LHCN-M2 (cell line): ENCODE results near the gene CACNA2D1. TPM values are rescaled to one million over a fixed set of nuclear protein-coding genes. Genes with fewer than 3 reads are reported as not detected.
A peak's percentile ranks its signal among the peaks of the same experiment; 100 is the strongest.

Experiments
- DNase-seq: peaks from one replicate; pipeline ENCODE4 v3.0.0-alpha.2; 2012; ENCODE audit warnings: low read depth
- total RNA-seq: library from RNA; depleted of rRNA; stranded (reverse); fragments of >200 nt; gene quantifications from 2 replicates; pipeline ENCODE4 v1.2.3, GENCODE V29; 2014

CACNA2D1 gene
- total RNA-seq, 1 experiment from 2014 or later, result 40.4 TPM

GRCh38 chr7:82122275-82122674, 321.3 kb downstream of the CACNA2D1 start:
- DNase-seq, result no peak

- DNase-seq, result no peak
Observed at GRCh38 chr7:82114237-82114636, 329.3 kb downstream of the CACNA2D1 start.

GRCh38 chr7:82110146-82110840, 333.3 kb downstream of the CACNA2D1 start:
- no peak for DNase-seq

GRCh38 chr7:82109288-82109687, 334.3 kb downstream of the CACNA2D1 start:
- DNase-seq, result peak; percentile 74

GRCh38 chr7:82106201-82106600, 337.4 kb downstream of the CACNA2D1 start:
- no peak for DNase-seq

- peak; percentile 85 for DNase-seq
Observed at GRCh38 chr7:82105463-82105862, 338.1 kb downstream of the CACNA2D1 start.

GRCh38 chr7:82098414-82098813, 345.2 kb downstream of the CACNA2D1 start:
- DNase-seq, result no peak

GRCh38 chr7:82091126-82091684, 352.4 kb downstream of the CACNA2D1 start:
- DNase-seq, result no peak

- no peak for DNase-seq
Observed at GRCh38 chr7:82087099-82087498, 356.5 kb downstream of the CACNA2D1 start.

GRCh38 chr7:82085116-82085515, 358.5 kb downstream of the CACNA2D1 start:
- DNase-seq, result no peak

- DNase-seq, result no peak
Observed at GRCh38 chr7:82081644-82082224, 361.8 kb downstream of the CACNA2D1 start.

- no peak for DNase-seq
Observed at GRCh38 chr7:82080254-82080927, 363.2 kb downstream of the CACNA2D1 start.

GRCh38 chr7:82079527-82079926, 364.1 kb downstream of the CACNA2D1 start:
- DNase-seq, result no peak

GRCh38 chr7:82078807-82079206, 364.8 kb downstream of the CACNA2D1 start:
- DNase-seq, result no peak

GRCh38 chr7:82071468-82071867, 372.1 kb downstream of the CACNA2D1 start:
- DNase-seq, result no peak

- DNase-seq, result no peak
Observed at GRCh38 chr7:82067628-82068264, 375.8 kb downstream of the CACNA2D1 start.

GRCh38 chr7:82057476-82057875, 386.1 kb downstream of the CACNA2D1 start:
- DNase-seq, result peak; percentile 57

GRCh38 chr7:82056282-82056681, 387.3 kb downstream of the CACNA2D1 start:
- no peak for DNase-seq

- DNase-seq, result no peak
Observed at GRCh38 chr7:82054544-82054943, 389.0 kb downstream of the CACNA2D1 start.

- no peak for DNase-seq
Observed at GRCh38 chr7:82053453-82054032, 390.0 kb downstream of the CACNA2D1 start.

- no peak for DNase-seq
Observed at GRCh38 chr7:82051601-82052000, 392.0 kb downstream of the CACNA2D1 start.

GRCh38 chr7:82050792-82051191, 392.8 kb downstream of the CACNA2D1 start:
- DNase-seq, result peak; percentile 67
